HFF-Myc (cell line): ENCODE data around the gene AGPAT1.
"Not testable (repeated sequence)": the region's sequence is repeated elsewhere in the genome, so short reads cannot be mapped to it uniquely, and the experiment has no call there.

ENCODE experiments used
- DNase-seq: peaks from one replicate; pipeline ENCODE4 v3.0.0-alpha.2; 2011; ENCODE audit warnings: low read depth; ENCODE audit errors: extremely low read depth
- H3K4me3 ChIP-seq: replicated peaks from 2 replicates; pipeline ENCODE4 v1.5.1; 2011; ENCODE audit warnings: low read depth, mild to moderate bottlenecking, control low read depth, low read length
- CTCF ChIP-seq: IDR thresholded peaks from 2 replicates; pipeline ENCODE4 v1.5.1; 2012; ENCODE audit warnings: mild to moderate bottlenecking, low read depth, low read length, control low read depth; ENCODE audit errors: missing control alignments

Gene AGPAT1

DNA sequence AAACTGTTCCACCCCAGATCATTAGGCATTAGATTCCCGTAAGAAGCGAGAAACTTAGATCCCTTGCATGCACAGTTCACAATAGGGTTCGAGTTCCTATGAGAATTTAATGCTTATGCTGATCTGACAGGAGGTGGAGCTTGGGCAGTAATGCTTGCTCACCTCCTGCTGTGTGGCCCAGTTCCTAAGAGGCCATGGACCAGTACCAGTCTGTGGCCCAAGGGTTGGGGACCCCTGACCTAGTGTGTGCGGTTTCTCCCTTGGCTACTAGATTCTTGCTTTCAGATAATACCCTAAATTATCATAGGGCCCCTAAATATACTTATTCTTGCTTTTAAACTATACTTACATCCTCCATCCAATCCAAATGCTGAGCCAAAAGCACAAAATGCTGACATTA is 18.5 kb upstream of the AGPAT1 start:
- H3K4me3 ChIP-seq, result no peak overlapping the region
- TF ChIP-seq CTCF, result no peak
- no peak for DNase-seq

DNA sequence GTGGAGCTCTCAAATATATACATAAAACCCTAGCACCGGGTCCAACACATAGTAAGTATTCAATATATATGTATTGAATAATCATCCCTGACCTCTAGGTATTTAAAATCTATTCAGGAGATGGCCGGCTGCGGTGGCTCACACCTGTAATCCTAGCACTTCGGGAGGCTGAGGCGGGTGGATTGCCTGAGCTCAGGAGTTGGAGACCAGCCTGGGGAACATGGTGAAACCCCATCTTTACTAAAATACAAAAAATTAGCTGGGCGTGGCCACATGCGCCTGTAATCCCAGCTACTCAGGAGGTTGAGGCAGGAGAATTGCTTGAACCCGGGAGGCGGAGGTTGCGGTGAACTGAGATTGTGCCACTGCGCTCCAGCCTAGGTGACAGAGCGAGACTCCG is 17.2 kb upstream of the AGPAT1 start:
- peak overlapping the region; percentile 17 for H3K4me3 ChIP-seq
- not testable (repeated sequence) for DNase-seq

DNA sequence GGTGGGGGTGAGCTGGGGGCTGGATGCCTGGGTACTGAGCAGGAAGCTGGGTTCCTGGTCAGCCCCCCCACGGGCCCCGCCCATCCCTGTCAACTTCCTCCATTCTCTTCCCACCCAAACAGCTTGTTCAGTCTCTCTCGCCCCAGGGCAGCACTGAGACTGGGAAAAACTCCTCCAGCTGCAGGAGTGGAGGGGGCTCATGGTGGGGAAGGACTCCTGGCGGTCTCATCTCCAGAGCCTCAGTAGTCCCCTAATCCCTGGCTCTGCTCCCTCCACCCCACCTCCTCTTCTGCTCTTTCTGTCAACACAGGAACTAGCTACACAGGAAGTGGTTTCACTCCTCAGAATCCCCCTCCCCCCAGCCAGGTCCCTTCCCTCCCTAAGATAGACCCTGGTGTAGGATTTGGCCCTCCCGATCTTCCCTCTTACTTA is 16.7 kb upstream of the AGPAT1 start, which contains the start of gene GPSM3:
GPSM3 (minus strand) TSS at position 36 of the 432 bp plus-strand sequence. CDS start 130 bp downstream, outside the sequence.
- TF ChIP-seq CTCF, result no peak
- peak within 1 kb of the TSS; percentile 17 for H3K4me3 ChIP-seq
- DNase-seq, result no peak

GRCh38 chr6:32191696-32192607 is 16.1 kb upstream of the AGPAT1 start:
- peak overlapping the region; percentile 17; the same call in 1 of the 2 replicates for H3K4me3 ChIP-seq
- DNase-seq, result no peak
- TF ChIP-seq CTCF, result no peak

DNA sequence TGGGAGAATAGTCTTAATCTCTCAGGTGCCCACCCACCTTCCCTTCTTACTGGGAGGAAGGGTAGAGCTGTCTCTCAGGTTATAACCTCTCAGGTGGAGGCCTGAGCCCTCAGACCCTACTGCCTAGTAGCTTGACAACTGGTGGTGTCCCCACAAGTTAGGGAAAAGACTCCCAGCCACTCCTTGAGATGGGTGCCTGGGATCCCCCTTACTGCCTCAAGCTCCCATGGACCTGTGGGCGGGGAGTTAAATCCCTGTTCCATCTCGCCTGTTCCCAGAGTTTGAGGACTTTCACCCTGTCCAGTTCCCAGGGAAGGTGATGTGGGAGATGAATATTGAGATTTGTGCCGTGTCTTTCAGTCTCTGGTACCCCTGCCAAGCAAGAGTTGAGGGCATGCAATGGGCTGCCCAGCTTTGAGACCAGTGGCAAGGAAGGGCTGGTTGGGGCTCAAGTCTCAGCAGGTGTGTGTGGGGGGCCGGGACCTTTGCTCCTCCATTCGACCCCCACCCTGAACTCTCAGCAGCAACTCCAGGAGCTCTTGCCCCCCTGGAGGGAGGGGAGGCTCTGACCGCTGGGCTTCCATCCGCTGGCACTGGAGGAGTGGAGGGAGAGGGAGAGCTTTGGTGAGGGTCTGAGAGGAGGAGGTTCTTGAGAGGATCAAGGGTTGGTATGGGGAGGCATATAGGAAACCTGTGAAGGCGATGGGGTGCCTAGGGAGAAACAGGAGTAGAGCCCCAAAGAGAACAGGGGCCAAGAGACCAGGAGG is 15.2 kb upstream of the AGPAT1 start:
- no peak for DNase-seq
- H3K4me3 ChIP-seq, result no peak overlapping the region
- no peak for TF ChIP-seq CTCF

DNA sequence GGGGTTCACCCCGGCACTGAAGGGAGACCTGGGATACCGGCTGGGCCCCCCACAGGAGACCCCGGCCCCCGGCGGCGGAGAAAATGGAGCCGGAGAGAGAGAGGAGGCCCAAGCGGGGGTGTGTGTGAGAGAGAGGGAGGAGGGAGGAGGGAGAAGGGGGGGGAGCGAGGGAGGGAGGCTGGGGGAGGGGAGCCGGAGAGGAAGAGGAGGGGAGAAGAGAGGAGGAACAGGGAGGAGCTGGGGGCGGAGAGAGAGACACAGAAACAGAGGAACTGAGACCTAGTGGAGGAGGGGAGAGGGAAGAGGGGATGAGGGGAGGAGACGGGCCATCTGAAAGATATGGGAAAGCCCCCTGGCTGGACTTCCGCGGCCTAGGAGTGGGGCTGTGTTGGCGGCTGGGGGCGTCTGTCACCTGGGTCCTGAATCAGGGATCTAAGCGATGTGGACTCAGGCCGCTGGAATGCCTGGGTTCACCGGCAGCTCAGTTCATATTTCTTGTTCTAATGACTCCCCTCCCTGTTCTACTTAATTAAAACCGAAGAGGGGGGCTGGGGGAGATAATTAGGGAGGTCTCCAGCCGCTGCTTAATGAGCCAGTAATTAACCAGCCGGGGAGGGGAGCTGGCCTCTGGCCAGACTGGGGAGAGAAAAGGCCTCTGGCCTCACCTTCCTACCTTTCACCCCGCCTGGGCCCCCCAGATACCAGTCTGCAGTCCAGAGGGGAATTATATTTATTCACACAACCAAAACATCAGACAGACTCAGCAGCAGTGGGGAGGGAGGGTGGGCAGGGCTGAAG is 14.4 kb upstream of the AGPAT1 start, which contains the start of gene PBX2:
PBX2 (minus strand) TSS at position 149 of the 798 bp plus-strand sequence. CDS start 287 bp downstream, outside the sequence.
- no peak for TF ChIP-seq CTCF
- H3K4me3 ChIP-seq, result peak within 1 kb of the TSS; percentile 77
- DNase-seq, result no peak

- DNase-seq, result no peak
- peak overlapping the region; percentile 77 for H3K4me3 ChIP-seq
- no peak for TF ChIP-seq CTCF
Measured at GRCh38 chr6:32189742-32190053, 13.8 kb upstream of the AGPAT1 start.
